K562 (cell line): ENCODE results near the gene SPEG. TPM values are rescaled to one million over a fixed set of nuclear protein-coding genes. Genes with fewer than 3 reads are reported as not detected.

ENCODE experiments used
- ATAC-seq: fragments of 200-7000 bp; cut with Tn5 transposase; 3 replicates; pipeline ENCODE4 v1.9.1; 2020; ENCODE audit warnings: moderate library complexity
- BruUV-seq: library from RNA; stranded (reverse); fragments of 400-500 nt; replicated peaks from 2 replicates; lab custom pipeline; 2021; lab: Mats Ljungman, UMichigan
- CTCF ChIA-PET: fragments of 300-600 bp; formaldehyde crosslinking; extraction: SDS; loops from one replicate; lab custom pipeline; 2021; ENCODE audit warnings: low intra/inter-chr PET ratio; lab: Yijun Ruan, JAX
- POLR2A ChIA-PET: fragments of 300-600, 350-650 bp; sonication (Branson Sonifier 250); formaldehyde crosslinking; extraction: SDS; loops from one replicate; lab custom pipeline; 2021; ENCODE audit warnings: antibody characterized with exemption, inconsistent platforms; lab: Yijun Ruan, JAX
- DNase-seq, 4 experiments: peaks; one replicate each; pipeline versions ENCODE4 v3.0.0 to v3.0.0-alpha.2; 2011 to 2018; ENCODE audit warnings: low spot score in 3 of 4, mixed read lengths in 3 of 4; ENCODE audit errors: extremely low read depth in 1 of 4
- FAIRE-seq: peaks from 2 replicates; lab custom pipeline; 2011; peaks lifted over from hg19 to GRCh38; lab: Jason Lieb, UNC
- H2AFZ ChIP-seq: 2 replicates; pipeline ENCODE4 v1.6.0; 2011; ENCODE audit warnings: low read depth, low read length, control low read depth, inconsistent platforms
- H3K27ac ChIP-seq: fragments of 200-600 bp; 3 replicates; pipeline ENCODE4 v1.8.0; 2011; ENCODE audit warnings: low read depth, mild to moderate bottlenecking, control low read depth, inconsistent platforms, low read length, moderate library complexity, mixed read lengths; ENCODE audit errors: extremely low read depth
- H3K27me3 ChIP-seq, 2 experiments: fragments of 300-600 bp in 1 of 2; 2 replicates in 1 of 2; 3 replicates in 1 of 2; pipeline versions ENCODE4 v1.6.0 to v1.8.0; 2011; ENCODE audit warnings: inconsistent platforms in 2 of 2, low read length in 2 of 2, mild to moderate bottlenecking in 1 of 2, mixed read lengths in 1 of 2, moderate library complexity in 1 of 2; ENCODE audit not compliant: control insufficient read depth in 2 of 2, insufficient read depth in 2 of 2
- H3K36me3 ChIP-seq: fragments of 300-600 bp; 3 replicates; pipeline ENCODE4 v1.8.0; 2011; ENCODE audit warnings: mild to moderate bottlenecking, low read length, inconsistent platforms; ENCODE audit not compliant: control insufficient read depth, insufficient read depth
- H3K4me1 ChIP-seq, 2 experiments: fragments of 200-600 bp in 1 of 2; replicated peaks in 1 of 2; 2 replicates in 1 of 2; 3 replicates in 1 of 2; pipeline versions ENCODE4 v1.5.1 to v1.8.0; 2011; ENCODE audit warnings: inconsistent platforms in 2 of 2, low read length in 2 of 2, mild to moderate bottlenecking in 1 of 2, mixed read lengths in 1 of 2, moderate library complexity in 1 of 2; ENCODE audit not compliant: control insufficient read depth in 2 of 2, insufficient read depth in 2 of 2
- H3K4me2 ChIP-seq: 2 replicates; pipeline ENCODE4 v1.6.1; 2011; ENCODE audit warnings: low read length, control low read depth, inconsistent platforms, mixed read lengths; ENCODE audit not compliant: insufficient read depth
- H3K4me3 ChIP-seq: fragments of 200-600 bp; sonication (generic), shearing (Covaris generic); 2 replicates; pipeline ENCODE4 v1.5.1; 2016; ENCODE audit warnings: control low read depth, inconsistent platforms
- H3K79me2 ChIP-seq: fragments of 200-600 bp; 3 replicates; pipeline ENCODE4 v1.8.0; 2011; ENCODE audit warnings: low read length, inconsistent platforms; ENCODE audit not compliant: control insufficient read depth, insufficient read depth
- H3K9ac ChIP-seq, 2 experiments: 2 replicates each; pipeline versions ENCODE4 v1.6.0 to v1.6.1; 2011; ENCODE audit warnings: low read depth in 2 of 2, low read length in 2 of 2, control low read depth in 1 of 2, inconsistent platforms in 1 of 2, mild to moderate bottlenecking in 1 of 2, mixed read lengths in 1 of 2; ENCODE audit not compliant: insufficient read depth in 1 of 2
- H3K9me1 ChIP-seq: one replicate; pipeline ENCODE4 v1.6.0; 2011; ENCODE audit warnings: inconsistent platforms, mild to moderate bottlenecking, low read length, moderate library complexity; ENCODE audit not compliant: control insufficient read depth, insufficient read depth
- H3K9me3 ChIP-seq: replicated peaks from 2 replicates; pipeline ENCODE4 v1.5.1; 2011; ENCODE audit warnings: low read depth, low read length, inconsistent platforms; ENCODE audit not compliant: control insufficient read depth, insufficient read depth
- H4K20me1 ChIP-seq: replicated peaks from 2 replicates; pipeline ENCODE4 v1.6.1; 2011; ENCODE audit warnings: low read length, inconsistent platforms, mixed read lengths; ENCODE audit not compliant: control insufficient read depth, insufficient read depth
- NR4A1 ChIP-seq, 2 experiments: fragments of 250-450 bp in 1 of 2; fragments of 450-650 bp in 1 of 2; sonication (Bioruptor Pico) in 1 of 2; IDR thresholded peaks; 2 replicates each; pipeline versions ENCODE4 v1.4.0 to v1.6.1; 2016 to 2020; ENCODE audit warnings: mild to moderate bottlenecking in 2 of 2, missing compliant biosample characterization in 1 of 2, missing genetic modification characterization in 1 of 2, moderate library complexity in 1 of 2
- ZKSCAN8 ChIP-seq: fragments of 200-800 bp; sonication (Bioruptor generic); IDR thresholded peaks from 2 replicates; pipeline ENCODE4 v1.6.1; 2016; ENCODE audit warnings: missing genetic modification characterization, missing compliant biosample characterization
- ZNF282 ChIP-seq: sonication (generic); formaldehyde crosslinking; IDR thresholded peaks from 2 replicates; pipeline ENCODE4 v1.8.1; 2023; ENCODE audit warnings: missing genetic modification reagents
- ZNF511 ChIP-seq: sonication (generic); formaldehyde crosslinking; IDR thresholded peaks from 2 replicates; pipeline ENCODE4 v1.8.0; 2022; ENCODE audit warnings: mild to moderate bottlenecking, missing genetic modification reagents
- WGBS: fragments of 100-300 bp; shearing (Covaris generic); methylation state at CpG from one replicate; pipeline ENCODE4 v1.1.6; 2016; ENCODE audit warnings: low coverage, mixed read lengths; ENCODE audit not compliant: insufficient coverage; ENCODE audit errors: missing lambda C conversion rate; 5-methylcytosine and 5-hydroxymethylcytosine counted together
- in situ Hi-C: fragments of 300-500 bp; cut with MboI; formaldehyde crosslinking; loops from 4 replicates; pipeline ENCODE4 v1.15.0; 2018; ENCODE audit warnings: inconsistent platforms, mixed read lengths
- intact Hi-C: fragments of 100-400 bp; cut with micrococcal nuclease; formaldehyde crosslinking; loops from 2 replicates; pipeline ENCODE4 v1.14.2; 2022
- polyA plus RNA-seq, 8 experiments: library from polyadenylated mRNA; depleted of rRNA in 4 of 8; stranded (reverse) in 5 of 8; unstranded in 3 of 8; fragments of >200 nt; fragmentation: Nextera tagmentation in 2 of 8; fragmentation: Illumina TruSeq in 1 of 8; extraction: Ambion mirVana in 2 of 8; extraction: Trizol in 1 of 8; gene quantifications; 2 replicates each; pipeline versions ENCODE4 v1.2.1 to v1.2.3, GENCODE V29; 2011 to 2014; ENCODE audit warnings: inconsistent platforms in 1 of 8, missing spikeins in 1 of 8
- total RNA-seq, 7 experiments: library from RNA; depleted of rRNA in 6 of 7; stranded (reverse); fragments of >200 nt in 6 of 7; fragmentation: Illumina TruSeq in 2 of 7; extraction: Trizol in 2 of 7; gene quantifications; 2 replicates each; pipeline versions ENCODE4 v1.2.1 to v1.2.3, GENCODE V29; 2011 to 2021; ENCODE audit warnings: low replicate concordance in 1 of 7

The SPEG gene
- total and polyA plus RNA-seq, 9 of the 15 experiments (the other 6 are each of a cell fraction or from before 2014, with no cell fraction given) = 0.49 to 8.7 (median 3.0) TPM

GRCh38 chr2:219516888-219517287 is 82.2 kb downstream of the SPEG start:
- TF ChIP-seq NR4A1 (CRISPR knock-in tag; IDR thresholded peaks at IDR 0.05) (no peak), NR4A1 (tag; IDR thresholded peaks at IDR 0.05) (no peak), ZNF282 (CRISPR knock-in tag) (no peak), ZKSCAN8 (no peak), ZNF511 (no peak)
- Histone ChIP-seq H3K9me3 (no peaks in the 10 kb centered on the region), H3K27ac (peak overlapping the region; percentile 32; the same call in 2 of the 3 replicates), H3K4me2 (peak overlapping the region; percentile 78), H3K4me3 (peak overlapping the region; percentile 38), H3K27me3 (no peaks in the 10 kb centered on the region), H3K4me1 (peaks cover 71 to 91% of the 10 kb centered on the region in 2 experiments), H3K36me3 (peaks cover 16% of the 10 kb centered on the region; the same call in 2 of the 3 replicates), H3K9ac (peak overlapping the region; percentile 39 to 85), H2AFZ (no peak overlapping the region), H3K9me1 (peaks cover 3% of the 10 kb centered on the region), H3K79me2 (peaks cover 68% of the 10 kb centered on the region), H4K20me1 (no peaks in the 10 kb centered on the region)
- BruUV-seq = no TSS peak
- WGBS = 20% methylated on average over 4 of the region's 7 CpGs
- ATAC-seq = no peak
- no peak for DNase-seq
- intact Hi-C loops (no loop called here), in situ Hi-C loops (no loop called here)
- ChIA-PET POLR2A (interaction anchor here (1.0 to 1.4 kb wide), 2 partner anchors 18 to 40 kb away, joined by 4 read pairs; partner anchors contain the start of gene GMPPA), CTCF (no interaction called here)
- no peak for FAIRE-seq
